GM13977 (cell line): ENCODE measurements around the gene FAM135A.
A peak's percentile ranks its signal among the peaks of the same experiment; 100 is the strongest.

Experiments used
- DNase-seq: peaks from one replicate; pipeline ENCODE4 v3.0.0; 2012; ENCODE audit warnings: low spot score
- CTCF ChIP-seq: IDR thresholded peaks from 2 replicates; pipeline ENCODE4 v1.5.1; 2012; ENCODE audit warnings: mild to moderate bottlenecking, control low read depth; ENCODE audit not compliant: insufficient read depth; ENCODE audit errors: extremely low read depth, missing control alignments
- in situ Hi-C: fragments of 300-500 bp; cut with MboI; formaldehyde crosslinking; loops from one replicate; pipeline ENCODE4 v1.12.0; 2022; ENCODE audit warnings: low sequenced_read_pairs, low pct_unique_long_range_greater_than_20kb, mixed read lengths, inconsistent platforms; ENCODE audit not compliant: unreplicated experiment

FAM135A gene

GRCh38 chr6:70413114-70413991, at the start of gene FAM135A:
Gene FAM135A (plus strand): TSS chr6:70413508. CDS start chr6:70428343, 14,835 bp downstream.
- peak; percentile 96 for DNase-seq
- in situ Hi-C loops = no loop called here
- TF ChIP-seq CTCF = no peak

GRCh38 chr6:70363741-70364493, 49.4 kb upstream of the FAM135A start:
- no peak for DNase-seq
- TF ChIP-seq CTCF = no peak
- in situ Hi-C loops = loop anchor here (10.0 kb wide), 1 partner anchor 59 kb away; the partner anchor contains the start of gene COL9A1

GRCh38 chr6:70369332-70369950, 43.9 kb upstream of the FAM135A start:
- in situ Hi-C loops = loop anchor here (10.0 kb wide), 1 partner anchor 65 kb away; the partner anchor contains the start of gene COL9A1
- peak; percentile 46 for DNase-seq
- peak; percentile 97 for TF ChIP-seq CTCF

- DNase-seq = no peak
- in situ Hi-C loops = no loop called here
- TF ChIP-seq CTCF = no peak
Observed at GRCh38 chr6:70370496-70370895, 42.8 kb upstream of the FAM135A start.

- TF ChIP-seq CTCF = peak; percentile 51
- in situ Hi-C loops = no loop called here
- DNase-seq = peak; percentile 53
Observed at GRCh38 chr6:70371454-70372105, 41.7 kb upstream of the FAM135A start.

GRCh38 chr6:70375166-70375565, 38.1 kb upstream of the FAM135A start:
- in situ Hi-C loops = no loop called here
- no peak for DNase-seq
- no peak for TF ChIP-seq CTCF
